ENCODE results near the gene PPM1E.

Gene PPM1E

GRCh38 chr17:58706351-58707140, 49.1 kb upstream of the PPM1E start (continued):
- TF ChIP-seq ARNTL (CRISPR knock-in tag; IDR thresholded peaks at IDR 0.05; ENCODE audit: borderline replicate concordance, low read depth), result no peak
- no peak for TF ChIP-seq SNAI2 (CRISPR knock-in tag; IDR thresholded peaks at IDR 0.05)
- TF ChIP-seq ZFP3 (CRISPR knock-in tag; IDR thresholded peaks at IDR 0.05), result no peak
- no peak for TF ChIP-seq TOX (CRISPR knock-in tag; IDR thresholded peaks at IDR 0.05; ENCODE audit: borderline replicate concordance)

- ATAC-seq, result peak; percentile 80
- no peak for TF ChIP-seq GLIS3 (CRISPR knock-in tag; IDR thresholded peaks at IDR 0.05)
- TF ChIP-seq TCF4 (CRISPR knock-in tag; IDR thresholded peaks at IDR 0.05; ENCODE audit: borderline replicate concordance), result no peak
- no peak for TF ChIP-seq CREB5 (CRISPR knock-in tag; IDR thresholded peaks at IDR 0.05; ENCODE audit: low read depth)
- no peak for TF ChIP-seq ZNF565 (CRISPR knock-in tag; conservative IDR thresholded peaks at IDR 0.05; ENCODE audit: low read depth)
- no peak for TF ChIP-seq CSRNP3 (CRISPR knock-in tag; IDR thresholded peaks at IDR 0.05)
- no peak for TF ChIP-seq POU6F1 (CRISPR knock-in tag; IDR thresholded peaks at IDR 0.05; ENCODE audit: borderline replicate concordance, low read depth)
- TF ChIP-seq ZFP3 (CRISPR knock-in tag; IDR thresholded peaks at IDR 0.05), result no peak
- TF ChIP-seq ZNF8 (CRISPR knock-in tag; IDR thresholded peaks at IDR 0.05), result no peak
- TF ChIP-seq OSR1 (CRISPR knock-in tag; IDR thresholded peaks at IDR 0.05), result no peak
- no peak for TF ChIP-seq ZC3H10 (CRISPR knock-in tag; IDR thresholded peaks at IDR 0.05)
- TF ChIP-seq ARNTL (CRISPR knock-in tag; IDR thresholded peaks at IDR 0.05; ENCODE audit: borderline replicate concordance, low read depth), result no peak
- no peak for TF ChIP-seq SNAI2 (CRISPR knock-in tag; IDR thresholded peaks at IDR 0.05)
- TF ChIP-seq PATZ1 (CRISPR knock-in tag; IDR thresholded peaks at IDR 0.05; ENCODE audit: borderline replicate concordance), result no peak
Measured at GRCh38 chr17:58710948-58711552, 44.6 kb upstream of the PPM1E start.

- TF ChIP-seq ZFP30 (CRISPR knock-in tag; IDR thresholded peaks at IDR 0.05), result no peak
- no peak for ATAC-seq
Measured at GRCh38 chr17:58722274-58722673, 33.4 kb upstream of the PPM1E start.

GRCh38 chr17:58722696-58723095, 33.0 kb upstream of the PPM1E start:
- TF ChIP-seq PPARA (CRISPR knock-in tag; IDR thresholded peaks at IDR 0.05; ENCODE audit: borderline replicate concordance), result no peak
- TF ChIP-seq ZNF565 (CRISPR knock-in tag; conservative IDR thresholded peaks at IDR 0.05; ENCODE audit: low read depth), result no peak
- no peak for TF ChIP-seq POU6F1 (CRISPR knock-in tag; IDR thresholded peaks at IDR 0.05; ENCODE audit: borderline replicate concordance, low read depth)
- no peak for TF ChIP-seq CSDC2 (CRISPR knock-in tag; IDR thresholded peaks at IDR 0.05)
- no peak for TF ChIP-seq TOX (CRISPR knock-in tag; IDR thresholded peaks at IDR 0.05; ENCODE audit: borderline replicate concordance)
- TF ChIP-seq CREB5 (CRISPR knock-in tag; IDR thresholded peaks at IDR 0.05; ENCODE audit: low read depth), result no peak
- ATAC-seq, result no peak
